Activated CD4-positive, alpha-beta T cell treated with anti-CD3 and anti-CD28 coated beads, Interleukin-2, amount 10 ng/mL, durations not matched to agents 24 days and 14 days (primary cell): Measurements from ENCODE around the gene TMED8. TPM values are rescaled to one million over a fixed set of nuclear protein-coding genes. Genes with fewer than 3 reads are reported as not detected.

Experiments used
- DNase-seq: peaks from one replicate; pipeline ENCODE4 v3.0.0; 2022
- H3K27ac Mint-ChIP-seq: one replicate; pipeline ENCODE4 v1.8.0; 2022; ENCODE audit warnings: mild to moderate bottlenecking, mixed read lengths
- H3K27me3 Mint-ChIP-seq: one replicate; pipeline ENCODE4 v1.8.0; 2022; ENCODE audit warnings: mixed read lengths
- H3K36me3 Mint-ChIP-seq: one replicate; pipeline ENCODE4 v1.8.0; 2022; ENCODE audit warnings: low read depth, mild to moderate bottlenecking, mixed read lengths
- H3K4me1 Mint-ChIP-seq: one replicate; pipeline ENCODE4 v1.8.0; 2021; ENCODE audit warnings: mixed read lengths
- H3K4me3 Mint-ChIP-seq: one replicate; pipeline ENCODE4 v1.8.0; 2022; ENCODE audit warnings: mild to moderate bottlenecking, moderate library complexity, mixed read lengths
- H3K9me3 Mint-ChIP-seq: one replicate; pipeline ENCODE4 v1.8.0; 2021; ENCODE audit warnings: mixed read lengths
- intact Hi-C: fragments of 100-400 bp; cut with micrococcal nuclease; formaldehyde crosslinking; loops from one replicate; pipeline ENCODE4 v1.15.1; 2023
- total RNA-seq: library from RNA; stranded (reverse); gene quantifications from 2 replicates; pipeline ENCODE4 v1.2.3, GENCODE V29; 2022

The TMED8 gene
- total RNA-seq, 1 donor from 2014 or later: 31.1 TPM

GRCh38 chr14:77390188-77390587 is 13.3 kb upstream of the TMED8 start:
- Mint-ChIP-seq H3K9me3 (no peaks in the 10 kb centered on the region), H3K27ac (no peak overlapping the region), H3K4me3 (no peak overlapping the region), H3K4me1 (no peaks in the 10 kb centered on the region), H3K27me3 (no peaks in the 10 kb centered on the region), H3K36me3 (no peaks in the 10 kb centered on the region)
- no peak for DNase-seq
- intact Hi-C loops: no loop called here

GRCh38 chr14:77378701-77379100 is 1.8 kb upstream of the TMED8 start:
- intact Hi-C loops: loop anchor here (5.0 to 10.0 kb wide), 3 partner anchors 176 to 281 kb away; partner anchors contain the start of genes CIPC and SPTLC2
- peaks cover 17% of the 10 kb centered on the region for H3K36me3 Mint-ChIP-seq
- no peaks in the 10 kb centered on the region for H3K9me3 Mint-ChIP-seq

GRCh38 chr14:77377502-77377844 is 579 bp upstream of the TMED8 start:
- H3K4me1 Mint-ChIP-seq: peaks cover 28% of the 10 kb centered on the region
- H3K27me3 Mint-ChIP-seq: peaks cover 16% of the 10 kb centered on the region
- DNase-seq: no peak
- no peak overlapping the region for H3K4me3 Mint-ChIP-seq
- no peaks in the 10 kb centered on the region for H3K9me3 Mint-ChIP-seq
- intact Hi-C loops: loop anchor here (1.0 to 10.0 kb wide), 7 partner anchors 56 to 330 kb away; partner anchors contain the start of genes CIPC, GSTZ1, SPTLC2 and VIPAS39
- peaks cover 25% of the 10 kb centered on the region for H3K36me3 Mint-ChIP-seq
- no peak overlapping the region for H3K27ac Mint-ChIP-seq

More at GRCh38 chr14:77378701-77379100, 1.8 kb upstream of the TMED8 start:
- DNase-seq: no peak
- no peak overlapping the region for H3K27ac Mint-ChIP-seq
- peaks cover 16% of the 10 kb centered on the region for H3K27me3 Mint-ChIP-seq
- no peak overlapping the region for H3K4me3 Mint-ChIP-seq
- peaks cover 18% of the 10 kb centered on the region for H3K4me1 Mint-ChIP-seq

GRCh38 chr14:77375973-77376770 is 722 bp downstream of the TMED8 start:
- H3K36me3 Mint-ChIP-seq: peaks cover 25% of the 10 kb centered on the region
- intact Hi-C loops: loop anchor here (2.0 to 10.0 kb wide), 4 partner anchors 73 to 279 kb away; partner anchors contain the start of genes CIPC and SPTLC2
- peak overlapping the region; percentile 92 for H3K27ac Mint-ChIP-seq

GRCh38 chr14:77375164-77375950 is 1.5 kb downstream of the TMED8 start:
- Mint-ChIP-seq H3K4me3 (peak overlapping the region; percentile 93), H3K27me3 (peaks cover 7% of the 10 kb centered on the region), H3K27ac (peak overlapping the region; percentile 92), H3K4me1 (peaks cover 31% of the 10 kb centered on the region), H3K9me3 (no peaks in the 10 kb centered on the region), H3K36me3 (peaks cover 25% of the 10 kb centered on the region)
- peak; percentile 55 for DNase-seq
- intact Hi-C loops: loop anchor here (5.0 to 10.0 kb wide), 3 partner anchors 179 to 278 kb away; partner anchors contain the start of genes CIPC and SPTLC2

More at GRCh38 chr14:77375973-77376770, 722 bp downstream of the TMED8 start:
- no peaks in the 10 kb centered on the region for H3K9me3 Mint-ChIP-seq
- DNase-seq: peak; percentile 81
- H3K4me1 Mint-ChIP-seq: peaks cover 31% of the 10 kb centered on the region
- peak overlapping the region; percentile 93 for H3K4me3 Mint-ChIP-seq
- peaks cover 14% of the 10 kb centered on the region for H3K27me3 Mint-ChIP-seq

- intact Hi-C loops: loop anchor here (1.0 to 10.0 kb wide), 3 partner anchors 69 to 242 kb away; partner anchors contain the start of gene SPTLC2
- Mint-ChIP-seq H3K9me3 (no peaks in the 10 kb centered on the region), H3K27ac (peak overlapping the region; percentile 34), H3K4me1 (peaks cover 40% of the 10 kb centered on the region), H3K4me3 (peak overlapping the region; percentile 12), H3K36me3 (peaks cover 28% of the 10 kb centered on the region), H3K27me3 (no peaks in the 10 kb centered on the region)
- no peak for DNase-seq
These were observed 4.5 kb downstream of the TMED8 start for GRCh38 chr14:77372304-77372841.

GRCh38 chr14:77369285-77369684 is 7.6 kb downstream of the TMED8 start:
- Mint-ChIP-seq H3K27ac (no peak overlapping the region), H3K4me3 (no peak overlapping the region), H3K4me1 (peaks cover 25% of the 10 kb centered on the region), H3K9me3 (no peaks in the 10 kb centered on the region), H3K27me3 (no peaks in the 10 kb centered on the region), H3K36me3 (peaks cover 23% of the 10 kb centered on the region)
- intact Hi-C loops: no loop called here
- peak; percentile 58 for DNase-seq

- no peak overlapping the region for H3K27ac Mint-ChIP-seq
- peaks cover 4% of the 10 kb centered on the region for H3K9me3 Mint-ChIP-seq
- no peak overlapping the region for H3K4me3 Mint-ChIP-seq
- no peaks in the 10 kb centered on the region for H3K27me3 Mint-ChIP-seq
- intact Hi-C loops: no loop called here
- peaks cover 9% of the 10 kb centered on the region for H3K4me1 Mint-ChIP-seq
- DNase-seq: no peak
- H3K36me3 Mint-ChIP-seq: peaks cover 6% of the 10 kb centered on the region
These were observed 12.7 kb downstream of the TMED8 start for GRCh38 chr14:77364146-77364545.

- Mint-ChIP-seq H3K27me3 (no peaks in the 10 kb centered on the region), H3K9me3 (peaks cover 4% of the 10 kb centered on the region), H3K4me1 (peaks cover 12% of the 10 kb centered on the region), H3K27ac (no peak overlapping the region), H3K4me3 (no peak overlapping the region), H3K36me3 (peaks cover 3% of the 10 kb centered on the region)
- DNase-seq: no peak
- intact Hi-C loops: no loop called here
These were observed 17.3 kb downstream of the TMED8 start for GRCh38 chr14:77359626-77360025.

- H3K27me3 Mint-ChIP-seq: no peaks in the 10 kb centered on the region
- no peak overlapping the region for H3K4me3 Mint-ChIP-seq
- no peak overlapping the region for H3K27ac Mint-ChIP-seq
- peaks cover 3% of the 10 kb centered on the region for H3K36me3 Mint-ChIP-seq
- DNase-seq: no peak
- peaks cover 6% of the 10 kb centered on the region for H3K4me1 Mint-ChIP-seq
- intact Hi-C loops: no loop called here
- H3K9me3 Mint-ChIP-seq: no peaks in the 10 kb centered on the region
These were observed 20.0 kb downstream of the TMED8 start for GRCh38 chr14:77356899-77357298.

GRCh38 chr14:77355811-77356210 is 21.1 kb downstream of the TMED8 start:
- H3K9me3 Mint-ChIP-seq: no peaks in the 10 kb centered on the region
- H3K27me3 Mint-ChIP-seq: no peaks in the 10 kb centered on the region
- no peak overlapping the region for H3K4me3 Mint-ChIP-seq
- peaks cover 5% of the 10 kb centered on the region for H3K36me3 Mint-ChIP-seq
- intact Hi-C loops: no loop called here
- H3K4me1 Mint-ChIP-seq: peaks cover 6% of the 10 kb centered on the region
- DNase-seq: no peak
- no peak overlapping the region for H3K27ac Mint-ChIP-seq

- H3K27ac Mint-ChIP-seq: no peak overlapping the region
- intact Hi-C loops: no loop called here
- no peaks in the 10 kb centered on the region for H3K27me3 Mint-ChIP-seq
- DNase-seq: no peak
- H3K36me3 Mint-ChIP-seq: peaks cover 20% of the 10 kb centered on the region
- H3K4me3 Mint-ChIP-seq: no peak overlapping the region
- peaks cover 3% of the 10 kb centered on the region for H3K4me1 Mint-ChIP-seq
- no peaks in the 10 kb centered on the region for H3K9me3 Mint-ChIP-seq
These were observed 23.3 kb downstream of the TMED8 start for GRCh38 chr14:77353469-77354141.

- DNase-seq: no peak
- no peak overlapping the region for H3K27ac Mint-ChIP-seq
These were observed 29.1 kb downstream of the TMED8 start for GRCh38 chr14:77347751-77348150.

More at GRCh38 chr14:77347751-77348150, 29.1 kb downstream of the TMED8 start:
- Mint-ChIP-seq H3K9me3 (no peaks in the 10 kb centered on the region), H3K4me1 (no peaks in the 10 kb centered on the region), H3K36me3 (peaks cover 29% of the 10 kb centered on the region), H3K4me3 (no peak overlapping the region), H3K27me3 (no peaks in the 10 kb centered on the region)
- intact Hi-C loops: no loop called here
